MM.1S (cell line): ENCODE measurements around the gene EXOC3L1.

ENCODE experiments used
- DNase-seq: peaks from one replicate; pipeline ENCODE4 v3.0.0-alpha.2; 2015
- H2AFZ ChIP-seq: fragments of 300-600 bp; sonication (generic); 2 replicates; pipeline ENCODE4 v1.6.0; 2016; ENCODE audit warnings: antibody characterized with exemption, low read length
- H3F3A ChIP-seq: fragments of 300-600 bp; sonication (generic); 2 replicates; pipeline ENCODE4 v1.6.1; 2016; ENCODE audit warnings: mild to moderate bottlenecking, antibody characterized with exemption, low read length, moderate library complexity, mixed read lengths; ENCODE audit not compliant: insufficient read depth
- H3K27ac ChIP-seq: fragments of 300-600 bp; sonication (generic); 2 replicates; pipeline ENCODE4 v1.5.1; 2016; ENCODE audit warnings: mild to moderate bottlenecking, low read length
- H3K27me3 ChIP-seq: fragments of 300-600 bp; sonication (generic); replicated peaks from 2 replicates; pipeline ENCODE4 v1.6.0; 2016; ENCODE audit warnings: low read length; ENCODE audit not compliant: insufficient read depth
- H3K36me3 ChIP-seq: fragments of 300-600 bp; sonication (generic); replicated peaks from 2 replicates; pipeline ENCODE4 v1.6.1; 2016; ENCODE audit warnings: mild to moderate bottlenecking, low read length, mixed read lengths; ENCODE audit not compliant: insufficient read depth
- H3K4me1 ChIP-seq: fragments of 300-600 bp; sonication (generic); 2 replicates; pipeline ENCODE4 v1.6.1; 2016; ENCODE audit warnings: low read length, mixed read lengths
- H3K4me2 ChIP-seq: fragments of 300-600 bp; sonication (generic); 2 replicates; pipeline ENCODE4 v1.6.0; 2016; ENCODE audit warnings: low read depth, low read length
- H3K4me3 ChIP-seq: fragments of 300-600 bp; sonication (generic); 2 replicates; pipeline ENCODE4 v1.5.1; 2016; ENCODE audit warnings: low read length, mixed read lengths
- H3K79me2 ChIP-seq: fragments of 300-600 bp; sonication (generic); 2 replicates; pipeline ENCODE4 v1.6.1; 2016; ENCODE audit warnings: mixed run types, low read length, mixed read lengths
- H3K9ac ChIP-seq: fragments of 300-600 bp; sonication (generic); 2 replicates; pipeline ENCODE4 v1.6.1; 2016; ENCODE audit warnings: low read length, mixed read lengths
- H3K9me2 ChIP-seq: fragments of 300-600 bp; sonication (generic); replicated peaks from 2 replicates; pipeline ENCODE4 v1.6.1; 2016; ENCODE audit warnings: mild to moderate bottlenecking, low read length, mixed read lengths; ENCODE audit not compliant: insufficient read depth
- H3K9me3 ChIP-seq: fragments of 300-600 bp; sonication (generic); replicated peaks from 2 replicates; pipeline ENCODE4 v1.6.1; 2016; ENCODE audit warnings: mild to moderate bottlenecking, low read length, mixed read lengths; ENCODE audit not compliant: insufficient read depth
- H4K20me1 ChIP-seq: fragments of 300-600 bp; sonication (generic); 2 replicates; pipeline ENCODE4 v1.6.1; 2016; ENCODE audit warnings: mild to moderate bottlenecking, low read length, moderate library complexity, mixed read lengths; ENCODE audit not compliant: insufficient read depth
- EZH2 ChIP-seq: fragments of 300-600 bp; sonication (generic); optimal IDR thresholded peaks from 2 replicates; pipeline ENCODE3; 2017; ENCODE audit warnings: low read depth, mild to moderate bottlenecking, antibody characterized with exemption, low read length, mixed read lengths
- EZH2phosphoT487 ChIP-seq: fragments of 300-600 bp; sonication (generic); IDR thresholded peaks from 2 replicates; pipeline ENCODE4 v1.6.1; 2018; ENCODE audit warnings: antibody characterized with exemption, low read length
- TF ChIP-seq, protein P1 (sequence below): fragments of 300-600 bp; sonication (generic); IDR thresholded peaks from 2 replicates; pipeline ENCODE4 v1.5.1; 2016; ENCODE audit warnings: antibody characterized with exemption, low read length, mixed read lengths

The EXOC3L1 gene

DNA sequence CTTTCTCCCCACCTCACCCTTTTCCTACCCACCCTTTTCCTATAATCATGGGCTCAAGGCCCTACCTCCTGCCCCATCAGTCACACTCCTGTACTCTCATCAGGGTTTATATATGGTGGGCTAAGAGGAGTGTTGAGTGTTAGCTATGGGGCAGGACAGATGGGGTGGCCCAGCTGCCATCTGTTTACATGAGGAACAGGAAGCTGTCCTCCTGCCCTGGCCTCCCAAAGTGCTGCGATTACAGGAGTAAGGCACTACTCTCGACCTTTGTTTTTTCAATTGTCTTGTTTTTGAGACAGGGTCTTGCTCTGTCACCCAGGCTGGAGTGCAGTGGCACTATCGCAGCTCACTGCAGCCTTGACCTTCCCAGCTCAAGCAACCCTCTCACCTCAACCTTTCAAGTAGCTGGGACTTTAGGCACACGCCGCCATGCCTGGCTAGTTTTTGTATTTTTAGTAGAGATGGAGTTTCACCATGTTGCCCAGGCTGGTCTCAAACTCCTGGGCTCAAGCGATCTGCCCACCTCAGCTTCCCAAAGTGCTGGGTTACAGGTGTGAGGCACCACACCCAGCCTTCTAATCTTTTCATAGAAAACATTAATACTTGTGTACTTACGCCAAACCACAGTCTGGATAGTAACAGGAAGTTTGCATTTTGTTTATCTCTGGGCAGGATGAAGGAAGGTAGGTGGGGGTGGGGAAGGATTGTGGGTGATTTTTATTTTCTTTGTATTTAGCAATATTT lies 31.9 kb downstream of the EXOC3L1 start:
- H3F3A ChIP-seq: peaks cover 26% of the 10 kb centered on the region
- H3K9me3 ChIP-seq: no peaks in the 10 kb centered on the region
- peak; percentile 46 for DNase-seq
- TF ChIP-seq, protein P1, sequence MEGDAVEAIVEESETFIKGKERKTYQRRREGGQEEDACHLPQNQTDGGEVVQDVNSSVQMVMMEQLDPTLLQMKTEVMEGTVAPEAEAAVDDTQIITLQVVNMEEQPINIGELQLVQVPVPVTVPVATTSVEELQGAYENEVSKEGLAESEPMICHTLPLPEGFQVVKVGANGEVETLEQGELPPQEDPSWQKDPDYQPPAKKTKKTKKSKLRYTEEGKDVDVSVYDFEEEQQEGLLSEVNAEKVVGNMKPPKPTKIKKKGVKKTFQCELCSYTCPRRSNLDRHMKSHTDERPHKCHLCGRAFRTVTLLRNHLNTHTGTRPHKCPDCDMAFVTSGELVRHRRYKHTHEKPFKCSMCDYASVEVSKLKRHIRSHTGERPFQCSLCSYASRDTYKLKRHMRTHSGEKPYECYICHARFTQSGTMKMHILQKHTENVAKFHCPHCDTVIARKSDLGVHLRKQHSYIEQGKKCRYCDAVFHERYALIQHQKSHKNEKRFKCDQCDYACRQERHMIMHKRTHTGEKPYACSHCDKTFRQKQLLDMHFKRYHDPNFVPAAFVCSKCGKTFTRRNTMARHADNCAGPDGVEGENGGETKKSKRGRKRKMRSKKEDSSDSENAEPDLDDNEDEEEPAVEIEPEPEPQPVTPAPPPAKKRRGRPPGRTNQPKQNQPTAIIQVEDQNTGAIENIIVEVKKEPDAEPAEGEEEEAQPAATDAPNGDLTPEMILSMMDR: no peak
- TF ChIP-seq EZH2phosphoT487 (no peak), EZH2 (no peak)
- peak overlapping the region; percentile 100 for H3K27ac ChIP-seq
- H3K4me1 ChIP-seq: peaks cover 18% of the 10 kb centered on the region
- no peaks in the 10 kb centered on the region for H3K27me3 ChIP-seq
- no peaks in the 10 kb centered on the region for H3K36me3 ChIP-seq
- H2AFZ ChIP-seq: no peak overlapping the region
- H3K9me2 ChIP-seq: no peaks in the 10 kb centered on the region
- H3K79me2 ChIP-seq: peaks cover 17% of the 10 kb centered on the region
- peak overlapping the region; percentile 97 for H3K4me2 ChIP-seq
- peak overlapping the region; percentile 96 for H3K4me3 ChIP-seq
- H4K20me1 ChIP-seq: no peaks in the 10 kb centered on the region
- peak overlapping the region; percentile 99 for H3K9ac ChIP-seq

DNA sequence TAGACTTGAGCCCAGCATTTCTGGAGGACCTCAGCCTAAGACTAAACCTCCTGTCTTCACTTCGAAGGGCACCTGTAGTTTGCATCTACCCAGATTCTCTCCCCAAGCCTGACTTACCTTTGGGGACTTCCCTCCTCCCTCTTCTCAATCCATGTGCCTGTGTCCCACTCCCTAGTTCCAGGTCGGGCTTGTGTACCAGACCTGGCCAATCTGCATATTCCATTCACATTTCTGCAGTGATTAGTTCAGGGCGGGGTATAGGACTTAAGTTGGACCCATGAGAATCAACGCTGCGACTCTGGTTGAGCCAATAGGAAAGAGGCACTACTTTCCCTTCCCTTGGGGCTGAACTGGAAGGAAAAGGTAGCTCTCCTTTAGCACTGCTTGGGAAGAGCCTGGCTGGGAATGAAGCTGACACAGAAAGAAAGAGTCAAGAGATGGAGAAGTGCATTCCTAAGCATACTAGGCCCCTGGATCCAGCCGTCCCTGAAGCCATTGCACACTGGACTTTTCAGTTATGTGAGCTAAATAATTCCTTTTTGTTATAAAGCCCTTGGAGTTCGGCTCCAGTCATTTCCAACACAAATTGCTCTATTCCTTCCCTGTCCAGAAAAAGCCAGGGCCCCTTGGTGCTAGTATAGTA lies 32.7 kb downstream of the EXOC3L1 start:
- H3K4me3 ChIP-seq: no peak overlapping the region
- H3F3A ChIP-seq: peaks cover 26% of the 10 kb centered on the region
- H3K27me3 ChIP-seq: no peaks in the 10 kb centered on the region
- H3K9ac ChIP-seq: no peak overlapping the region
- TF ChIP-seq, protein P1: no peak
- TF ChIP-seq EZH2 (no peak), EZH2phosphoT487 (no peak)
- H3K9me2 ChIP-seq: no peaks in the 10 kb centered on the region
- H4K20me1 ChIP-seq: no peaks in the 10 kb centered on the region
- no peak overlapping the region for H3K4me2 ChIP-seq
- no peak overlapping the region for H2AFZ ChIP-seq
- peaks cover 18% of the 10 kb centered on the region for H3K4me1 ChIP-seq
- no peaks in the 10 kb centered on the region for H3K9me3 ChIP-seq
- peaks cover 17% of the 10 kb centered on the region for H3K79me2 ChIP-seq
- peak overlapping the region; percentile 100; the same call in 1 of the 2 replicates for H3K27ac ChIP-seq
- DNase-seq: no peak
- H3K36me3 ChIP-seq: no peaks in the 10 kb centered on the region

DNA sequence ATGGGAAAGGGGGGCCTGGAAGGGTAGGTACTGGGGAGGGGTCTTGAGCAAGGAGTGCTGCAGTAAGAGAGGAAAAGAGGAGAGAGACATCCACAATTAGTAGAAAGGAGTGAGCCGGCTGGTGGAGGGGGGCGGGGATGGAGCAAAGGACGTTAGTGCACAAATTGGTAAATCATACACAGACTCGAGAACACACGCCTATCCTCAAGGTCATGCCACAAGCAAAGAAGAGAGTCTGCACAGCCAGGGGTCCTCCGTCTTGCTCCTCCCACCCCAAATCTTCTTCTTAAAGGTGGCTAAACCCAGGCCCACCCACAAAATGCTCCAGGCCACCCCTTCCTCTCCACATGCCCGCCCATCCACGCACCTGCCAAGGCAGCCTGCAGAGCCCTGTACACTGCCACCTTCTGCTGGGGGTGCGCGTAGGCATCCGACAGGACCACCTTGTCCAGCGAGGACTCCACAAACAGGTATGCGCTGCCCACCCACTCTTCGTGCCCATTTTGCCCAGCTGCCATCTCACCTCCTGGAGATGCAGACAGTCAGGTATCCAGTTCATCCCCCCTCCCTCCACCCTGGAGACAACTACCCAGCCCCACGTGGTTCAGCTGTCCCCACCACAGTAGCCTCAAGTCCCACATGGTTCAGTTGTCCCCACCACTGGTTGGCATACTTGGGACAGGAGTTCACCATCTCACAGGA lies 33.6 kb downstream of the EXOC3L1 start:
- Histone ChIP-seq H3K36me3 (no peaks in the 10 kb centered on the region), H3K9me2 (no peaks in the 10 kb centered on the region), H3K27me3 (no peaks in the 10 kb centered on the region), H3K9ac (no peak overlapping the region), H4K20me1 (no peaks in the 10 kb centered on the region), H3K4me3 (no peak overlapping the region), H3K79me2 (peaks cover 17% of the 10 kb centered on the region), H3K4me2 (no peak overlapping the region), H3K4me1 (peaks cover 18% of the 10 kb centered on the region), H3F3A (peaks cover 32% of the 10 kb centered on the region), H2AFZ (no peak overlapping the region), H3K27ac (no peak overlapping the region), H3K9me3 (no peaks in the 10 kb centered on the region)
- DNase-seq: no peak
- TF ChIP-seq EZH2phosphoT487 (no peak), EZH2 (no peak)
- TF ChIP-seq, protein P1: no peak
